GM12801 (cell line): ENCODE data around the gene MED14.

Source experiments
- CTCF ChIP-seq: IDR thresholded peaks from one replicate; pipeline ENCODE4 v1.5.1; 2011; ENCODE audit warnings: control low read depth; ENCODE audit not compliant: insufficient read length; ENCODE audit errors: extremely low read depth

Gene MED14

GRCh38 chrX:40705658-40706312, 29.6 kb downstream of the MED14 start:
- no peak for TF ChIP-seq CTCF

GRCh38 chrX:40700640-40701342, 34.6 kb downstream of the MED14 start:
- no peak for TF ChIP-seq CTCF

GRCh38 chrX:40698851-40699250, 36.5 kb downstream of the MED14 start:
- TF ChIP-seq CTCF = no peak

- no peak for TF ChIP-seq CTCF
These were observed 40.5 kb downstream of the MED14 start for GRCh38 chrX:40694802-40695201.

- TF ChIP-seq CTCF = no peak
These were observed 46.4 kb downstream of the MED14 start for GRCh38 chrX:40688929-40689328.

- no peak for TF ChIP-seq CTCF
These were observed 48.2 kb downstream of the MED14 start for GRCh38 chrX:40687169-40687568.

GRCh38 chrX:40685362-40685918, 49.9 kb downstream of the MED14 start:
- TF ChIP-seq CTCF = no peak
